Vagina (tissue), 2 donors: ENCODE data around the gene USP21. TPM values are rescaled to one million over a fixed set of nuclear protein-coding genes. Genes with fewer than 3 reads are reported as not detected.

Experiments used
- DNase-seq, 2 donors: peaks; one replicate each; pipeline ENCODE4 v3.0.0-alpha.2; 2017; ENCODE audit errors: extremely low spot score in 2 of 2
- H3K27ac ChIP-seq: fragments of 200-600 bp; sonication (generic); one replicate; pipeline ENCODE4 v1.5.1; 2019
- H3K27me3 ChIP-seq: fragments of 200-600 bp; sonication (generic); one replicate; pipeline ENCODE4 v1.5.1; 2019
- H3K36me3 ChIP-seq, 2 donors: fragments of 200-600 bp; sonication (generic); one replicate each; pipeline ENCODE4 v1.5.1; 2017 to 2019
- H3K4me1 ChIP-seq: fragments of 200-600 bp; sonication (generic); one replicate; pipeline ENCODE4 v1.5.1; 2019
- H3K4me3 ChIP-seq, 2 donors: fragments of 200-600 bp; sonication (generic); 1 replicate in 1 of 2; 2 replicates in 1 of 2; pipeline ENCODE4 v1.5.1; 2016 to 2019
- H3K9me3 ChIP-seq: fragments of 200-600 bp; sonication (generic); one replicate; pipeline ENCODE4 v1.5.1; 2019
- POLR2A ChIP-seq, 2 donors: fragments of 450-650 bp; IDR thresholded peaks; one replicate each; pipeline ENCODE4 v1.6.1; 2017; ENCODE audit warnings: antibody characterized with exemption in 2 of 2, mild to moderate bottlenecking in 2 of 2, moderate library complexity in 2 of 2
- POLR2AphosphoS5 ChIP-seq, 2 donors: sonication (generic); formaldehyde crosslinking; IDR thresholded peaks; one replicate each; pipeline ENCODE4 v1.9.0; 2017; ENCODE audit warnings: antibody characterized with exemption in 2 of 2, mild to moderate bottlenecking in 2 of 2, low read depth in 1 of 2; ENCODE audit not compliant: insufficient read depth in 1 of 2
- intact Hi-C: fragments of 100-400 bp; cut with DNase I; formaldehyde crosslinking; loops from one replicate; pipeline ENCODE4 v1.15.1; 2023
- total RNA-seq: library from RNA; depleted of rRNA; stranded (reverse); fragments of >200 nt; gene quantifications from one replicate; pipeline ENCODE4 v1.2.3, GENCODE V29; 2016
- TF ChIP-seq, protein P1 (sequence below), 3 experiments: fragments of 450-650 bp in 2 of 3; fragments of 200-600 bp in 1 of 3; sonication (generic) in 1 of 3; IDR thresholded peaks; one replicate each; pipeline ENCODE4 v1.5.1; 2017 to 2019; ENCODE audit warnings: antibody characterized with exemption in 3 of 3, mild to moderate bottlenecking in 2 of 3, moderate library complexity in 2 of 3

USP21 gene
- total RNA-seq, 1 donor from 2014 or later, result 19.4 TPM

DNA sequence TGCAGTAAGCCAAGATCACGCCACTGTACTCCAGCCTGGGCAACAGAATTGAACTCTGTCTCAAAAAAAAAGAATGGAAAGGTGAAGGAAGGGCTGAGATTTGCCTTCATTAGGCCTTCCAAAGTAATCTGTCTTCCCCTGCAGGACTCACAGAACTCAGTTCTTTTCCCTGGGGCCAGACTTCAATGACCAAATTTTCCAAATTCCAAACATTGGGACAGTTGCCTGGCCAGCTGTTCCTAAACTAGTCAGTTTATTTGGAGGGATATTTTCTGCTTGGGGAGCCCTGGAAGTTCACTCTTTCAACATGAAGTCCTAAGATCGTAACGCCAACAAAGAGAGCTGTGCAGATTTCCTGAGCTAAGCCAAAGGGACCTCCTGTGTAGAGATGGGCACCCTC, 21.4 kb upstream of the USP21 start:
- no peak overlapping the region for H3K4me3 ChIP-seq
- H3K9me3 ChIP-seq, result no peaks in the 10 kb centered on the region
- H3K27ac ChIP-seq, result no peak overlapping the region
- DNase-seq, result no peak
- no peaks in the 10 kb centered on the region for H3K36me3 ChIP-seq
- no peaks in the 10 kb centered on the region for H3K27me3 ChIP-seq
- H3K4me1 ChIP-seq, result peaks cover 11% of the 10 kb centered on the region
- intact Hi-C loops, result no loop called here
- no peak for TF ChIP-seq POLR2A (IDR thresholded peaks at IDR 0.05)
- TF ChIP-seq, protein P1, sequence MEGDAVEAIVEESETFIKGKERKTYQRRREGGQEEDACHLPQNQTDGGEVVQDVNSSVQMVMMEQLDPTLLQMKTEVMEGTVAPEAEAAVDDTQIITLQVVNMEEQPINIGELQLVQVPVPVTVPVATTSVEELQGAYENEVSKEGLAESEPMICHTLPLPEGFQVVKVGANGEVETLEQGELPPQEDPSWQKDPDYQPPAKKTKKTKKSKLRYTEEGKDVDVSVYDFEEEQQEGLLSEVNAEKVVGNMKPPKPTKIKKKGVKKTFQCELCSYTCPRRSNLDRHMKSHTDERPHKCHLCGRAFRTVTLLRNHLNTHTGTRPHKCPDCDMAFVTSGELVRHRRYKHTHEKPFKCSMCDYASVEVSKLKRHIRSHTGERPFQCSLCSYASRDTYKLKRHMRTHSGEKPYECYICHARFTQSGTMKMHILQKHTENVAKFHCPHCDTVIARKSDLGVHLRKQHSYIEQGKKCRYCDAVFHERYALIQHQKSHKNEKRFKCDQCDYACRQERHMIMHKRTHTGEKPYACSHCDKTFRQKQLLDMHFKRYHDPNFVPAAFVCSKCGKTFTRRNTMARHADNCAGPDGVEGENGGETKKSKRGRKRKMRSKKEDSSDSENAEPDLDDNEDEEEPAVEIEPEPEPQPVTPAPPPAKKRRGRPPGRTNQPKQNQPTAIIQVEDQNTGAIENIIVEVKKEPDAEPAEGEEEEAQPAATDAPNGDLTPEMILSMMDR (IDR thresholded peaks at IDR 0.05), result no peak
- no peak for TF ChIP-seq POLR2AphosphoS5 (IDR thresholded peaks at IDR 0.05; ENCODE audit: insufficient read depth in 1 of 2, low read depth in 1 of 2)

DNA sequence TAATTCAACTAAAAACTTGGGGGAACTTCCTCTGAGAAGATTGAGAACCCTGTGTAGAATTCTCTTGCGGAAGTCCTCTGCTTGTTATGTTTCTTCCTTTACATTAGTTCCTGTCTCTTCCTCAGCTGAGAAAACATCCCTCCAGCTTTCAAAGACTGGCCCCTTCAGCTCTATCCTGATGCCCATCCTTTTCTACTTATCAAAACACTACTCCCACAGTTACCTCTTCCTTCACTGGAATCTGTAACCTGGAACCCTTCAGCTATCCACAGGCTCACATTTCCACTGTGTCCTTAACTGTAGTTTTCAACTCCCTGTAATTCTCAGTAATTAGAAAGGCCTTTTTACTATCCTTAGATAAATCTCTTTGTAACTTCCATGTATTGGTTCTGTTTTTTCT, 20.9 kb upstream of the USP21 start:
- peaks cover 9% of the 10 kb centered on the region for H3K4me1 ChIP-seq
- no peaks in the 10 kb centered on the region for H3K27me3 ChIP-seq
- no peak overlapping the region for H3K4me3 ChIP-seq
- no peak overlapping the region for H3K27ac ChIP-seq
- TF ChIP-seq POLR2AphosphoS5 (IDR thresholded peaks at IDR 0.05; ENCODE audit: insufficient read depth in 1 of 2, low read depth in 1 of 2), result no peak
- TF ChIP-seq, protein P1 (IDR thresholded peaks at IDR 0.05), result no peak
- TF ChIP-seq POLR2A (IDR thresholded peaks at IDR 0.05), result no peak
- intact Hi-C loops, result no loop called here
- no peak for DNase-seq
- no peaks in the 10 kb centered on the region for H3K9me3 ChIP-seq
- H3K36me3 ChIP-seq, result no peaks in the 10 kb centered on the region

DNA sequence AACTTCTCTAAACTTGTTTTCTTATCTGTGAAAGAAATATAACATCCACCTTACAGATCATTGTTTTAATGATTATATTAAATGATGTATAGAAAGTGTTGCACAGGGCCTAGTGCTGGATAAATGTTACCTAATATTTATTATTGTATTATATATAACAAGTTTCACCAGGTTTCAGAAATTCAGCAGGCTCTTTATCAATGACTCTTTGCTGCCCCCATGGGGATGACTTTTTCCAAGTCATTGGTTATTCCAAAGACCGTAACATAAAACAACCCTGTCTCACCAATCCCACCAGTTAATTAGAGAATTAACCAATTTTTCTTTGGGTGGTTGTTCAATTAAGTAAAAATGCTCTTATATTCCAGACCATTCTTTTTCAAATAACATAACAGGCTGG, 19.5 kb upstream of the USP21 start:
- intact Hi-C loops, result no loop called here
- Histone ChIP-seq H3K4me1 (no peaks in the 10 kb centered on the region), H3K36me3 (no peaks in the 10 kb centered on the region), H3K9me3 (no peaks in the 10 kb centered on the region), H3K4me3 (no peak overlapping the region), H3K27ac (no peak overlapping the region), H3K27me3 (no peaks in the 10 kb centered on the region)
- no peak for DNase-seq
- TF ChIP-seq POLR2AphosphoS5 (IDR thresholded peaks at IDR 0.05; ENCODE audit: insufficient read depth in 1 of 2, low read depth in 1 of 2), result no peak
- TF ChIP-seq, protein P1 (IDR thresholded peaks at IDR 0.05), result peak in 2 of 3 experiments; percentile 4 to 23

DNA sequence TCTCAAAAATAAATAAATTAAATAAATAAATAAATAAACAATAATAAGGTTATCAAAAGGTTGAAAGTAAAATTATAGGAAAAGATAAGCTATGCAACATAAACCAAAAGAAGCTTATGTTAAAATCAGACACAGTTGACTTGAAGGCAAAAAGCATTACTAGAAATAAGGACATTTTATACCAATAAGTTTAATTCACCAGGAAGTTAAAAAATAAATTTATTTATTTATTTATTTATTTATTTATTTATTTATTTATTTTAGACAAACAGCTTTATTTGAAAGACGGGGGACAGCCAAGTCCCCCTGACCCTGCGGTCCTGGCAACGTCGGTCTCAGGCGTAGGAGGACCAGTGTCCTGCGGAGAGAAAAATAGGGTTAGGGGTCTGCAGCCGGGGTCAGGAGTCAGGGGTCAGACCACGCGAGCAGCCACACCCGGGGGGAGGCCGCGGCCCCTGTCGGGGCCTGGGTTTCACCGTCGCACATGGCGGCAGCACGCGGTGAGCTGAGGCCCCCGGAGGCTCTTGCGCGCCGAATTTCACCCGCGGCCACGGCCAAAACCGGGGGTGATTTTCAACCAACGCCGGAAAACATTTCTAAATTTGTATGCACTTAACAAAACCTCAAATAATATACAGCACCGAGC, 18.4 kb upstream of the USP21 start:
- Histone ChIP-seq H3K4me3 (no peak overlapping the region), H3K27ac (no peak overlapping the region), H3K9me3 (no peaks in the 10 kb centered on the region), H3K36me3 (no peaks in the 10 kb centered on the region), H3K4me1 (no peaks in the 10 kb centered on the region), H3K27me3 (no peaks in the 10 kb centered on the region)
- no peak for DNase-seq
- TF ChIP-seq POLR2A (IDR thresholded peaks at IDR 0.05) (no peak), POLR2AphosphoS5 (IDR thresholded peaks at IDR 0.05; ENCODE audit: insufficient read depth in 1 of 2, low read depth in 1 of 2) (no peak)
- TF ChIP-seq, protein P1 (IDR thresholded peaks at IDR 0.05), result no peak
- intact Hi-C loops, result no loop called here

DNA sequence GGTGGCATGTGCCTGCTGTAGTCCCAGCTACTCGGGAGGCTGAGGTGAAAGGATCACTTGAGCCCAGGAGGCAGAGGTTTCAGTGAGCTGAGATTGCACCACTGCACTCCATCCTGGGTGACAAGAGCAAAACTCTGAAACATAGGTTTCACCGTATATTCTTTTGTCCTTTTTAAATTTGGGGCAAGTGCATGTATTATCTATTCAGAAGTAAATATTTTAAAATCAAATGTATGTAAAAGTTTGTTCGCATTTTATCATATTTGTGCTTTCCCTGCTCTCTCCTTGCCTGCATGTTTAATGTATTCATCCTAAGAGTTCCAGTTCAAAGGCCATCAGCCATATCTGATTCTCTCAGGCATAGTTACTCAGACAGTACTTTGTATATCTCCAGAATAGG, 13.5 kb upstream of the USP21 start:
- Histone ChIP-seq H3K27ac (no peak overlapping the region), H3K4me3 (no peak overlapping the region), H3K27me3 (no peaks in the 10 kb centered on the region), H3K36me3 (no peaks in the 10 kb centered on the region), H3K4me1 (no peaks in the 10 kb centered on the region), H3K9me3 (no peaks in the 10 kb centered on the region)
- TF ChIP-seq, protein P1 (IDR thresholded peaks at IDR 0.05), result no peak
- TF ChIP-seq POLR2A (IDR thresholded peaks at IDR 0.05) (no peak), POLR2AphosphoS5 (IDR thresholded peaks at IDR 0.05; ENCODE audit: insufficient read depth in 1 of 2, low read depth in 1 of 2) (no peak)
- DNase-seq, result no peak
- intact Hi-C loops, result no loop called here
